T-helper 17 cell (primary cell): Measurements from ENCODE around the gene SLC38A6. TPM values are rescaled to one million over a fixed set of nuclear protein-coding genes. Genes with fewer than 3 reads are reported as not detected.
"Not testable (repeated sequence)": the region's sequence is repeated elsewhere in the genome, so short reads cannot be mapped to it uniquely, and the experiment has no call there.

Experiments used
- ATAC-seq: fragments of 150-1000 bp; cut with Tn5 transposase; 2 replicates; pipeline ENCODE4 v1.10.0; 2021; ENCODE audit warnings: mild to moderate bottlenecking, moderate library complexity
- DNase-seq, 3 donors: peaks; one replicate each; pipeline versions ENCODE4 v3.0.0 to v3.0.0-alpha.2; 2020 to 2021
- H3K9me3 ChIP-seq: one replicate; pipeline ENCODE4 v1.7.0; 2013; ENCODE audit warnings: low read length, mild to moderate bottlenecking; ENCODE audit not compliant: control insufficient read depth, poor library complexity, severe bottlenecking
- H3K27ac Mint-ChIP-seq: one replicate; pipeline ENCODE4 v1.8.0; 2022; ENCODE audit warnings: mild to moderate bottlenecking, moderate library complexity, mixed read lengths
- H3K27me3 Mint-ChIP-seq: one replicate; pipeline ENCODE4 v1.8.0; 2022; ENCODE audit warnings: mixed read lengths
- H3K36me3 Mint-ChIP-seq: one replicate; pipeline ENCODE4 v1.8.0; 2022; ENCODE audit warnings: low read depth, mixed read lengths
- H3K4me1 Mint-ChIP-seq: one replicate; pipeline ENCODE4 v1.8.0; 2022; ENCODE audit warnings: mild to moderate bottlenecking, mixed read lengths
- H3K4me3 Mint-ChIP-seq: one replicate; pipeline ENCODE4 v1.8.0; 2022; ENCODE audit warnings: mild to moderate bottlenecking, moderate library complexity, mixed read lengths
- total RNA-seq, 4 donors: library from RNA in 2 of 4; stranded (reverse) in 2 of 4; gene quantifications; one replicate each; pipeline ENCODE4 v1.2.3 and lab custom pipeline; 2022 to 2026

The SLC38A6 gene
- total RNA-seq, 2 donors from 2014 or later = 10.4 to 15.8 TPM

- H3K27me3 Mint-ChIP-seq = no peaks in the 10 kb centered on the region
- H3K4me1 Mint-ChIP-seq = no peaks in the 10 kb centered on the region
- no peak overlapping the region for H3K4me3 Mint-ChIP-seq
- peaks cover 4% of the 10 kb centered on the region for H3K36me3 Mint-ChIP-seq
- ATAC-seq (no peak), DNase-seq (no peak)
- H3K27ac Mint-ChIP-seq = no peak overlapping the region
- no peaks in the 10 kb centered on the region for H3K9me3 ChIP-seq
Measured at GRCh38 chr14:61077951-61078720, 97.1 kb downstream of the SLC38A6 start.

- H3K9me3 ChIP-seq = no peaks in the 10 kb centered on the region
- H3K4me1 Mint-ChIP-seq = no peaks in the 10 kb centered on the region
- no peak overlapping the region for H3K27ac Mint-ChIP-seq
- H3K4me3 Mint-ChIP-seq = no peak overlapping the region
- peaks cover 4% of the 10 kb centered on the region for H3K36me3 Mint-ChIP-seq
- ATAC-seq (no peak), DNase-seq (no peak)
- no peaks in the 10 kb centered on the region for H3K27me3 Mint-ChIP-seq
Measured at GRCh38 chr14:61080591-61081010, 99.6 kb downstream of the SLC38A6 start.

GRCh38 chr14:61088081-61088480 lies 107.0 kb downstream of the SLC38A6 start:
- Mint-ChIP-seq H3K4me1 (peaks cover 2% of the 10 kb centered on the region), H3K27me3 (no peaks in the 10 kb centered on the region), H3K27ac (no peak overlapping the region), H3K4me3 (no peak overlapping the region), H3K36me3 (no peaks in the 10 kb centered on the region)
- DNase-seq = no peak
- no peaks in the 10 kb centered on the region for H3K9me3 ChIP-seq
- no peak for ATAC-seq

GRCh38 chr14:61089126-61089750 lies 108.2 kb downstream of the SLC38A6 start:
- Mint-ChIP-seq H3K4me1 (peaks cover 2% of the 10 kb centered on the region), H3K4me3 (no peak overlapping the region), H3K36me3 (no peaks in the 10 kb centered on the region), H3K27me3 (no peaks in the 10 kb centered on the region), H3K27ac (no peak overlapping the region)
- no peak for DNase-seq
- H3K9me3 ChIP-seq = no peaks in the 10 kb centered on the region
- no peak for ATAC-seq

GRCh38 chr14:61090432-61091216 lies 109.6 kb downstream of the SLC38A6 start:
- H3K4me3 Mint-ChIP-seq = no peak overlapping the region
- H3K9me3 ChIP-seq = no peaks in the 10 kb centered on the region
- DNase-seq (no peak), ATAC-seq (no peak)
- no peaks in the 10 kb centered on the region for H3K36me3 Mint-ChIP-seq
- peak overlapping the region; percentile 30 for H3K27ac Mint-ChIP-seq
- H3K27me3 Mint-ChIP-seq = no peaks in the 10 kb centered on the region
- peaks cover 2% of the 10 kb centered on the region for H3K4me1 Mint-ChIP-seq

GRCh38 chr14:61091657-61092273 lies 110.7 kb downstream of the SLC38A6 start:
- Mint-ChIP-seq H3K36me3 (peaks cover 2% of the 10 kb centered on the region), H3K4me3 (no peak overlapping the region), H3K27ac (no peak overlapping the region), H3K27me3 (no peaks in the 10 kb centered on the region), H3K4me1 (peaks cover 2% of the 10 kb centered on the region)
- no peak for DNase-seq
- H3K9me3 ChIP-seq = no peaks in the 10 kb centered on the region
- ATAC-seq = no peak

GRCh38 chr14:61098096-61098495 lies 117.1 kb downstream of the SLC38A6 start:
- not testable (repeated sequence) for H3K4me3 Mint-ChIP-seq, H3K4me1 Mint-ChIP-seq, H3K27ac Mint-ChIP-seq, H3K36me3 Mint-ChIP-seq, H3K9me3 ChIP-seq, H3K27me3 Mint-ChIP-seq, DNase-seq, ATAC-seq

GRCh38 chr14:61098721-61099120 lies 117.7 kb downstream of the SLC38A6 start:
- peaks cover 2% of the 10 kb centered on the region for H3K4me1 Mint-ChIP-seq
- H3K27ac Mint-ChIP-seq = no peak overlapping the region
- H3K4me3 Mint-ChIP-seq = no peak overlapping the region
- ATAC-seq (no peak), DNase-seq (no peak)
- no peaks in the 10 kb centered on the region for H3K27me3 Mint-ChIP-seq
- peaks cover 4% of the 10 kb centered on the region for H3K36me3 Mint-ChIP-seq
- no peaks in the 10 kb centered on the region for H3K9me3 ChIP-seq

- no peaks in the 10 kb centered on the region for H3K9me3 ChIP-seq
- H3K36me3 Mint-ChIP-seq = peaks cover 4% of the 10 kb centered on the region
- peaks cover 2% of the 10 kb centered on the region for H3K4me1 Mint-ChIP-seq
- no peak overlapping the region for H3K4me3 Mint-ChIP-seq
- ATAC-seq (no peak), DNase-seq (no peak)
- H3K27me3 Mint-ChIP-seq = no peaks in the 10 kb centered on the region
- H3K27ac Mint-ChIP-seq = no peak overlapping the region
Measured at GRCh38 chr14:61099216-61099835, 118.3 kb downstream of the SLC38A6 start.

GRCh38 chr14:61101803-61102548 lies 120.9 kb downstream of the SLC38A6 start:
- no peaks in the 10 kb centered on the region for H3K9me3 ChIP-seq
- Mint-ChIP-seq H3K4me3 (no peak overlapping the region), H3K27me3 (no peaks in the 10 kb centered on the region), H3K4me1 (peaks cover 2% of the 10 kb centered on the region), H3K27ac (no peak overlapping the region), H3K36me3 (peaks cover 2% of the 10 kb centered on the region)
- ATAC-seq (peak; percentile 21), DNase-seq (no peak)
